Endometrium (tissue), 2 donors: ENCODE measurements around the gene EXOC3L4.
"Not testable (repeated sequence)": the region's sequence is repeated elsewhere in the genome, so short reads cannot be mapped to it uniquely, and the experiment has no call there.

Experiments used
- FAIRE-seq: peaks from 2 replicates; lab custom pipeline; 2012; peaks lifted over from hg19 to GRCh38; lab: Jason Lieb, UNC
- donor health status: control.
- donor health status: control.

EXOC3L4 gene

GRCh38 chr14:103151270-103151945, 56.9 kb downstream of the EXOC3L4 start:
- FAIRE-seq: no peak

GRCh38 chr14:103155010-103155409, 60.5 kb downstream of the EXOC3L4 start:
- FAIRE-seq: no peak

GRCh38 chr14:103155416-103155815, 60.9 kb downstream of the EXOC3L4 start:
- FAIRE-seq: not testable (repeated sequence)

GRCh38 chr14:103155826-103156394, 61.4 kb downstream of the EXOC3L4 start:
- no peak for FAIRE-seq

- FAIRE-seq: no peak
Measured at GRCh38 chr14:103156651-103157378, 62.3 kb downstream of the EXOC3L4 start.

- FAIRE-seq: no peak
Measured at GRCh38 chr14:103157969-103158368, 63.4 kb downstream of the EXOC3L4 start.

GRCh38 chr14:103158688-103159087, 64.2 kb downstream of the EXOC3L4 start:
- no peak for FAIRE-seq
